AG09319 (cell line): ENCODE results near the gene TMCC2.

ENCODE experiments used
- DNase-seq: peaks from one replicate; pipeline ENCODE4 v3.0.0-alpha.2; 2010; ENCODE audit warnings: low read depth; ENCODE audit errors: extremely low read depth
- TF ChIP-seq, protein P1 (sequence below): IDR thresholded peaks from 2 replicates; pipeline ENCODE4 v1.5.1; 2011; ENCODE audit warnings: low read depth, mild to moderate bottlenecking, inconsistent platforms, low read length, moderate library complexity

TMCC2 gene

GRCh38 chr1:205258261-205258691 lies 30.5 kb downstream of the TMCC2 start:
- DNase-seq, result no peak
- TF ChIP-seq, protein P1, sequence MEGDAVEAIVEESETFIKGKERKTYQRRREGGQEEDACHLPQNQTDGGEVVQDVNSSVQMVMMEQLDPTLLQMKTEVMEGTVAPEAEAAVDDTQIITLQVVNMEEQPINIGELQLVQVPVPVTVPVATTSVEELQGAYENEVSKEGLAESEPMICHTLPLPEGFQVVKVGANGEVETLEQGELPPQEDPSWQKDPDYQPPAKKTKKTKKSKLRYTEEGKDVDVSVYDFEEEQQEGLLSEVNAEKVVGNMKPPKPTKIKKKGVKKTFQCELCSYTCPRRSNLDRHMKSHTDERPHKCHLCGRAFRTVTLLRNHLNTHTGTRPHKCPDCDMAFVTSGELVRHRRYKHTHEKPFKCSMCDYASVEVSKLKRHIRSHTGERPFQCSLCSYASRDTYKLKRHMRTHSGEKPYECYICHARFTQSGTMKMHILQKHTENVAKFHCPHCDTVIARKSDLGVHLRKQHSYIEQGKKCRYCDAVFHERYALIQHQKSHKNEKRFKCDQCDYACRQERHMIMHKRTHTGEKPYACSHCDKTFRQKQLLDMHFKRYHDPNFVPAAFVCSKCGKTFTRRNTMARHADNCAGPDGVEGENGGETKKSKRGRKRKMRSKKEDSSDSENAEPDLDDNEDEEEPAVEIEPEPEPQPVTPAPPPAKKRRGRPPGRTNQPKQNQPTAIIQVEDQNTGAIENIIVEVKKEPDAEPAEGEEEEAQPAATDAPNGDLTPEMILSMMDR, result no peak

DNA sequence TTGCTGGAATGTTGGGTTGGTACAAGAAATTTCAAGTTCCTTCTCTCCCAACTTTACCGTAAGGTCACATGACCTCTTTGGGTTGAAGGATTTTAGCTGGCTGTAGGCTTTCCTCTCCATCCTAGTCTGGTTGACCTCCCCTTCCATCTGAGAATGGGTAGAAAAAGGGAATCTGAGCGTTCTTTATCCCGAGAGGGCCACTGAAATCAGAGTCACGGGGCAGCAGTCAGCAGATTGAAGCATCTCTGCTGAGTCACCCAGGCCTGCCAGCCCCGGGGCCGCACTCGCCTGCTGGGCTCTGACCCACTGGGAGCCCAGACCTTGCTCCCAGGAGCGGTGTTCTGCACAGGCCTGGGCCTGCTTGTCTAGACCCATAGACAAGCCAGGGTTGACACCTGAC lies 31.0 kb downstream of the TMCC2 start:
- TF ChIP-seq, protein P1, result no peak
- DNase-seq, result no peak

DNA sequence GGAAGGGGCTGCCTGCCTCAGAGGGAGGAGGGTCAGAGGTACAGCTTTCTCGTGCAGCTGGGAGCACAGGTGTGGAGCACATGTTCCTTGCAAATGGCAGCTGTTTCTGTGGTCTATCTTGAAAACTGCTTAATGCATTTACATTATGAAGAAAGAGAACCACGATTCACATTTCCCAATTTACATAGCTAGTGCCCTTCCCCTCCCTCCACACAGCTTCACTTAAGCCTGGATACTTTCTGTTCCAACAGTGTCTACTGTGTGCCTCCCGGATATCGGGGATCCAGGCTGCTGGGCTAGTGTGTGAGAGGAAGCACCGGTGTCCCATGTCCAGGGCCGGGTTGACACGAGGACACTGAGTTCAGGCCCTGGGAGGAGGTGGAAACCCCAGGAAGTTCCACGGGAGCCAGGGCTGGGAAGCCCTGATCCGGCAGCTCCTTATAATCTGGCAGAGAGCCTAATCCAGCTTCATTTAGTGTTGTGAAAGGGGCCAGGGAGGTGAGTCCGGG lies 31.6 kb downstream of the TMCC2 start:
- TF ChIP-seq, protein P1, result no peak
- DNase-seq, result no peak

- TF ChIP-seq, protein P1, result no peak
Observed at GRCh38 chr1:205259998-205260397, 32.3 kb downstream of the TMCC2 start.

GRCh38 chr1:205260948-205261732 lies 33.4 kb downstream of the TMCC2 start:
- no peak for DNase-seq
- TF ChIP-seq, protein P1, result no peak

More at GRCh38 chr1:205259998-205260397, 32.3 kb downstream of the TMCC2 start:
- DNase-seq, result no peak

GRCh38 chr1:205261946-205262691 lies 34.4 kb downstream of the TMCC2 start:
- TF ChIP-seq, protein P1, result no peak
- DNase-seq, result no peak

DNA sequence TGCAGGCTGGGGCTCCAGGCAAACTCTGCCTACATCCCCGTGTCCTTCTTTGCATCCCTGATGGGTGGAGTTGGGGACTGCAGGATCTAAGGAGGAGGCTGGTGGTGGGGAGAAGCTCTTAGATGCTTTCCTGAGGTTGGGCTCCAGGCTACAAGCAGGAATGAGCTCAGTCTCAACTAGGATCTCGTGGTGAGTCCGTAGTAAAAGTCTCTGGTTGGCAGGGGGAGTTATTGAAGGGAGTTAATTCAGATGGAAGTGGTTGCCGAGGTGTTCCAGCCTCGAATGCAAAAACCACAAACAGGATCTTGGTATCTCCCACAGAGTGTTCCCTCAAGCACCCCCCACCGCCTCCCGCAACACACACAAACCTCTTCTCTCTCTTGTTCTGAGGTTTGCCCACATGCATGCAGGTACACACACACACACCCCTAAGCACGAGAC lies 35.0 kb downstream of the TMCC2 start:
- DNase-seq, result no peak

More for the DNA sequence above, 35.0 kb downstream of the TMCC2 start:
- TF ChIP-seq, protein P1, result no peak
